C4-2B (cell line): ENCODE measurements around the gene FAF1.
"Not testable (repeated sequence)": the region's sequence is repeated elsewhere in the genome, so short reads cannot be mapped to it uniquely, and the experiment has no call there.

Experiments used
- H3K27ac ChIP-seq: fragments of 450-650 bp; 2 replicates; pipeline ENCODE4 v1.5.1; 2017
- CTCF ChIP-seq: fragments of 450-650 bp; conservative IDR thresholded peaks from 2 replicates; pipeline ENCODE4 v1.5.1; 2017; ENCODE audit warnings: mild to moderate bottlenecking
- ZFX ChIP-seq: fragments of 450-650 bp; IDR thresholded peaks from 2 replicates; pipeline ENCODE4 v1.6.1; 2017

FAF1 gene

DNA sequence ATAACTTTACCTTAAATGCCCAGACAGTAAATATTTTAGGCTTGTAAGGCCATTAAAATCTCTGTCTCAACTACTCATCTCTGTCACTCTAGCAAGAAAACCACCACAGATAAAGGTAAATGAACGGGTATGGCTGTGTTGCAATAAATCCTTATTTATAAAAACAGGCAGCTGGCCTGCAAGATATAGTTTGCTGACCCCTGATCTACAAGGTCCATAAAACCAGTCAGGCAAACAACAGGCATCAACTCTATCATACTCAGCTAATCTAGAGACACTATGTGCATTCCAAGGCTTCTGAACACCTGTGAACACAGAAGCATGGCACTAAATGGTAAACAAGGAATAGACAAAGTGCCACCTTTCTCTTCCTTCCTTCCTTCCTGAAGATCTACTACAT lies 9.7 kb downstream of the FAF1 start:
- peak overlapping the region; percentile 49; the same call in 1 of the 2 replicates for H3K27ac ChIP-seq
- TF ChIP-seq ZFX (no peak), CTCF (no peak)

DNA sequence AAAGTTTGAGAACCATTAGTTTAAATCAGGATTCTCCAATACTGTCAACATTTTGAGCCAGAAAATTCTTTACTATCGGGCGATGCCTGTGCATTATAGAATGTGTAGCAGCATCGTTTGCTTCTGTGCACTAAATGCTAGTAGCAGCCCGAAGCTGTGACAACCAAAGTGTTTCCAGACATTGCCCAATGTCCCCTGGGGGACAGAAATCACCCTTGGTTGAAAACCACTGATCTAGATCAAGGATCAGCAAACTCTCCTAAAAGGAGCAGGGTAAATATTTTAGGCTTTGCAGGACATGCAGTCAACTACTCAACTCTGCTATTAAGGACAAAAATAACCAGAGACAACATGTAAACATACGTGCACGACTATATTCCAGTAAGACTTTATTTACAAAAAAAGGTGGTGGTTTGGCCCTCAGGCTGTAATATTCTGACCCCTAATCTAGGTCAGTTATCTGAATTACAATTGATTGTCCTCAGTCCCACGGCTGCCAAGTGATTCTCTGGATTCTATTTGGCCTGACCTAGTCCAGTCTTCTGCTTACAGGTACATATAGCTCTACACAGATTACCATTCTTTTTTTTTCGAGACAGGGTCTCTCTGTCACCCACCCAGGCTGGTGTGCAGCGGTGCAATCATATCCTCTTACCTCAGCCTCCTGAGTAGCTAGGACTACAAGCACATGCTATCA lies 10.6 kb downstream of the FAF1 start:
- TF ChIP-seq CTCF (no peak), ZFX (no peak)
- peak overlapping the region; percentile 16; the same call in 1 of the 2 replicates for H3K27ac ChIP-seq

- no peak for TF ChIP-seq ZFX
- TF ChIP-seq CTCF = no peak
- no peak overlapping the region for H3K27ac ChIP-seq
Observed at GRCh38 chr1:50942334-50942733, 17.7 kb downstream of the FAF1 start.

DNA sequence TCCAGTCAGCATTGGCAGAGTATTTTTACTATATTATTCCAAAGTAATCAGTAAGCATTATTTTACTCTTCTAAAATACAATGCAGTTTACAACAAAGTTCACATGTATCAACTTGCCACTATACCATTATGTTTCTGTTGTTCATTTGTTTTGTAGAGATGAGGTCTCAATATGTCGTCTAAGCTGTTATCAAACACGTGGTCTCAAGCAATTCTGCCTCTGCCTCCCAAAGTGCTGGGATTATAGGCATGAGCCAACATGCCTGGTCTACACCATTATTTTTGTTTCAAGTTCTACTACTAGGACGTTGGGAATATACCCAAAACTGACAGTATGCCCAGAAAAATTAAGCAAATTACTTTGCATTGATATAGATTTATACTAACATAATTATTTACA lies 19.8 kb downstream of the FAF1 start:
- no peak overlapping the region for H3K27ac ChIP-seq
- no peak for TF ChIP-seq ZFX
- no peak for TF ChIP-seq CTCF

DNA sequence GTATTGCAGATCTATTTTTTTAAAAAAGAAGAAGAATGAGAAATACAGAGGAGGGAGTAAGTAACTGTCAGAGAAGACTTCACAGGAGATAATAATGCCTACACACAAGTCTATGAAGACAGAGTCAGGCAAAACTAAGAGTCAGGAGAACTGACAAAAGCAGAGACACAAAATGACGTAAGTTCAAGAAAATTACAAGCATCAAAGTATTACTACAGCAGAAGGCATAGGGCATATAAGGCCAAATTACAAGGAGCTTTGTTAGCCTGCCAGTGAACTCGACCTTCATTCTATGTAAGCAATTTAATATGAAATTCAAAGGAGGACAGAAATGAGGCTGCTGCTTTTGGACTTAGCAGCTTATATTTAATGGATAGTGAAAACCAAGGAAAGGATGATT lies 23.7 kb downstream of the FAF1 start:
- H3K27ac ChIP-seq = no peak overlapping the region
- TF ChIP-seq CTCF = no peak

DNA sequence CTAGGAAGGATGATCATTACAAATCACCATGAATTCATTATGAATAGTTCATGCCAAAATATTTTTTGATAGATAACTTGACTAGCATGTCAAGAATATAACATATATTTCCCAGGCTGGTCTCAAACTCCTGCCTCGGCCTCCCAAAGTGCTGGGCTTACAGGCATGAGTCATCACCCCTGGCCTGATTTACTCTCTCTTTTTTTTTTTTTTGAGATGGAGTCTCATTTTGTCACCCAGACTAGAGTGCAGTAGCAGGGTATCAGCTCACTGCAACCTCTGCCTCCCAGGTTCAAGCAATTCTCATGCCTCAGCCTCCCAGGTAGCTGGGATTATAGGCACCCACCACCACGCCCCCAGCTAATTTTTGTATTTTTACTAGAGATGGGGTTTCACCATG lies 24.8 kb downstream of the FAF1 start:
- H3K27ac ChIP-seq = not testable (repeated sequence)

GRCh38 chr1:50934838-50935237 lies 25.2 kb downstream of the FAF1 start:
- H3K27ac ChIP-seq = no peak overlapping the region
- TF ChIP-seq CTCF (no peak), ZFX (no peak)

DNA sequence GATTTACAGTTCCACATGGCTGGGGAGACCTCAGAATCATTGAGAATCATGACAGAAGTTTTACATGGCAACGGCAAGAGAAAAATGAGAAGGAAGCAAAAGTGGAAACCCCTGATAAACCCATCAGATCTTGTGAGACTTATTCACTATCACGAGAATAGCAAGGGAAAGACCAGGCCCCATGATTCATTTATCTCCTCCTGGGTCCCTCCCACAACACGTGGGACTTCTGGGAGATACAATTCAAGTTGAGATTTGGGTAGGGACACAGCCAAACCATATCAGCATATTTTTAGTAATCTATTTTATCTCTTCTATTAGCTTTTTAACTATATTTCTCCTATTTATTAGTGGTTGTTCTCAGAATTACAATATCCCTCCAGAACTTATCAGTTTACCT lies 26.3 kb downstream of the FAF1 start:
- H3K27ac ChIP-seq = not testable (repeated sequence)

GRCh38 chr1:50932043-50932442 lies 28.0 kb downstream of the FAF1 start:
- H3K27ac ChIP-seq = not testable (repeated sequence)
